Ishikawa (cell line): ENCODE measurements around the gene LFNG.

Experiments
- CEBPB ChIP-seq: IDR thresholded peaks from 2 replicates; pipeline ENCODE4 v1.6.1; 2012
- CREB1 ChIP-seq: IDR thresholded peaks from 2 replicates; pipeline ENCODE4 v1.6.1; 2012; ENCODE audit warnings: low read depth
- EGR1 ChIP-seq: IDR thresholded peaks from 2 replicates; pipeline ENCODE4 v1.6.1; 2012
- EP300 ChIP-seq: IDR thresholded peaks from 2 replicates; pipeline ENCODE4 v1.6.1; 2012; ENCODE audit warnings: borderline replicate concordance
- FOXM1 ChIP-seq: IDR thresholded peaks from 2 replicates; pipeline ENCODE4 v1.6.1; 2012; ENCODE audit warnings: low read depth, borderline replicate concordance
- NFIC ChIP-seq: IDR thresholded peaks from 2 replicates; pipeline ENCODE4 v1.6.1; 2012
- RAD21 ChIP-seq: IDR thresholded peaks from 2 replicates; pipeline ENCODE4 v1.6.1; 2012; ENCODE audit warnings: low read depth
- TEAD4 ChIP-seq: IDR thresholded peaks from 2 replicates; pipeline ENCODE4 v1.6.1; 2012
- TF ChIP-seq, protein P1 (sequence below): IDR thresholded peaks from 2 replicates; pipeline ENCODE4 v1.6.1; 2012; ENCODE audit warnings: low read depth, mild to moderate bottlenecking
- TF ChIP-seq, protein P2 (sequence below): IDR thresholded peaks from 2 replicates; pipeline ENCODE4 v1.6.1; 2012

DNA sequence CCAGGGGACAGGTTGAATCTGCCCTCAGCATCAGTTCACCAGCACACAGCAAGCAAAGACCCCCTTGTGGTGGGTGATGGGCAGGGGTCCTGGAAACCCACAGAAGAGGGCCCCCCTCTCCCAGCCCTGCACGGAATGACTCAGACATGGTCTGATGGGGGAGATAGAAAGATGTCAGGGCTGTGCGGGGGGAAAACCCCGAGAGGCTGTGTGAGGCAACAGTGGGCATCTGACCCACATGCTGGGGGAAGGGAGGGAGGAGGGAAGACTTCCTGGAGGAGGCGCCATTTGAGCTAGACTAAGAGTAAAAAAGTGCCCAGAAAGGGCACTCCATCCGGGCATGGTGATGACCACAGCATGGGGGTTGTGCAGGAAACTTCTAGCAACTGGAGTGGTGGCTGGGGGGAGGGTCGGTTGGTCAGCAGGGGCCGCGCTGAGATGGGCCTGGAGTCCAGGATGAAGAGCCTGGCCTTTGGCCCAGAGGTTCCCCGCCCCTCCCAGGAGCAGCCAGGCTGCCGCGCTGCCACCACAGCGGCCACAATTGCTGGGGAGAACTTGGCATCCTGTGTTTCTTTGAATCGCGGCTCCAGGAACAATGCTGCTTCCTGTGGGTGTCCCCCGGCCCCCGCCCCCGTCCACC lies 2.5 kb downstream of the LFNG start:
- no peak for TF ChIP-seq CREB1
- TF ChIP-seq, protein P1, sequence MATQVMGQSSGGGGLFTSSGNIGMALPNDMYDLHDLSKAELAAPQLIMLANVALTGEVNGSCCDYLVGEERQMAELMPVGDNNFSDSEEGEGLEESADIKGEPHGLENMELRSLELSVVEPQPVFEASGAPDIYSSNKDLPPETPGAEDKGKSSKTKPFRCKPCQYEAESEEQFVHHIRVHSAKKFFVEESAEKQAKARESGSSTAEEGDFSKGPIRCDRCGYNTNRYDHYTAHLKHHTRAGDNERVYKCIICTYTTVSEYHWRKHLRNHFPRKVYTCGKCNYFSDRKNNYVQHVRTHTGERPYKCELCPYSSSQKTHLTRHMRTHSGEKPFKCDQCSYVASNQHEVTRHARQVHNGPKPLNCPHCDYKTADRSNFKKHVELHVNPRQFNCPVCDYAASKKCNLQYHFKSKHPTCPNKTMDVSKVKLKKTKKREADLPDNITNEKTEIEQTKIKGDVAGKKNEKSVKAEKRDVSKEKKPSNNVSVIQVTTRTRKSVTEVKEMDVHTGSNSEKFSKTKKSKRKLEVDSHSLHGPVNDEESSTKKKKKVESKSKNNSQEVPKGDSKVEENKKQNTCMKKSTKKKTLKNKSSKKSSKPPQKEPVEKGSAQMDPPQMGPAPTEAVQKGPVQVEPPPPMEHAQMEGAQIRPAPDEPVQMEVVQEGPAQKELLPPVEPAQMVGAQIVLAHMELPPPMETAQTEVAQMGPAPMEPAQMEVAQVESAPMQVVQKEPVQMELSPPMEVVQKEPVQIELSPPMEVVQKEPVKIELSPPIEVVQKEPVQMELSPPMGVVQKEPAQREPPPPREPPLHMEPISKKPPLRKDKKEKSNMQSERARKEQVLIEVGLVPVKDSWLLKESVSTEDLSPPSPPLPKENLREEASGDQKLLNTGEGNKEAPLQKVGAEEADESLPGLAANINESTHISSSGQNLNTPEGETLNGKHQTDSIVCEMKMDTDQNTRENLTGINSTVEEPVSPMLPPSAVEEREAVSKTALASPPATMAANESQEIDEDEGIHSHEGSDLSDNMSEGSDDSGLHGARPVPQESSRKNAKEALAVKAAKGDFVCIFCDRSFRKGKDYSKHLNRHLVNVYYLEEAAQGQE, result no peak
- TF ChIP-seq EP300, result no peak
- no peak for TF ChIP-seq FOXM1
- TF ChIP-seq RAD21, result no peak
- TF ChIP-seq NFIC, result no peak
- no peak for TF ChIP-seq TEAD4
- TF ChIP-seq, protein P2, sequence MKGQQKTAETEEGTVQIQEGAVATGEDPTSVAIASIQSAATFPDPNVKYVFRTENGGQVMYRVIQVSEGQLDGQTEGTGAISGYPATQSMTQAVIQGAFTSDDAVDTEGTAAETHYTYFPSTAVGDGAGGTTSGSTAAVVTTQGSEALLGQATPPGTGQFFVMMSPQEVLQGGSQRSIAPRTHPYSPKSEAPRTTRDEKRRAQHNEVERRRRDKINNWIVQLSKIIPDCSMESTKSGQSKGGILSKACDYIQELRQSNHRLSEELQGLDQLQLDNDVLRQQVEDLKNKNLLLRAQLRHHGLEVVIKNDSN, result no peak
- no peak for TF ChIP-seq CEBPB
- no peak for TF ChIP-seq EGR1
